ENCODE measurements around the gene LSM14A. TPM values are rescaled to one million over a fixed set of nuclear protein-coding genes. Genes with fewer than 3 reads are reported as not detected.

LSM14A gene
- total and polyA plus RNA-seq, 2 of the 13 experiments (the other 11 are each of a cell fraction or from before 2014, with no cell fraction given) = 77.0 to 83.6 TPM

DNA sequence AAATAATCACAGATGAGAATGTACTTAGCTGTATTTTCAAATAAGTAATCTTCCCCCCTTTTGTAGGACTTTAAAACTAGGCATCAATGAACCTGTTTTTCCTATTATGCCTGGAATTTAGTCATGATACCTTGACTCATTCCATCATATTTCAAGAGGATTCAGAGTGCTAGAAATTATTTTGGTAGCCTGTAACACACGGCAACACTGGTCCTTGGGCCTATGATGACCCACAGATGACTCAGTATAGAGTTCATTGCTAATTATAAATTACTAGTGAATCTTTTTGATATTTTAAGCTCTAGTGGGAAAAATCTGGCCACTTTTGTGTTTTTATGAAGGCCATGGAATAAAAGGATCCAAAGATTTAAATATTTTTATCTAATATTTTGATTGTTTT lies 56.0 kb downstream of the LSM14A start (continued):
- TF ChIP-seq EP300 (IDR thresholded peaks at IDR 0.05; ENCODE audit: low read depth in 2 of 2, low read length in 2 of 2) (no peak), EP300 (CRISPR knock-in tag; IDR thresholded peaks at IDR 0.05; ENCODE audit: borderline replicate concordance) (no peak), SMARCC2 (IDR thresholded peaks at IDR 0.05) (no peak), CEBPB (IDR thresholded peaks at IDR 0.05; ENCODE audit: borderline replicate concordance, low read depth, low read length) (no peak), ZNF619 (CRISPR knock-in tag; IDR thresholded peaks at IDR 0.05) (no peak), ZMYM4 (CRISPR knock-in tag; IDR thresholded peaks at IDR 0.05) (no peak), ZNF841 (CRISPR knock-in tag; IDR thresholded peaks at IDR 0.05; ENCODE audit: borderline replicate concordance) (no peak), AGO1 (IDR thresholded peaks at IDR 0.05; ENCODE audit: low read depth, low read length, poor library complexity, severe bottlenecking) (no peak)

DNA sequence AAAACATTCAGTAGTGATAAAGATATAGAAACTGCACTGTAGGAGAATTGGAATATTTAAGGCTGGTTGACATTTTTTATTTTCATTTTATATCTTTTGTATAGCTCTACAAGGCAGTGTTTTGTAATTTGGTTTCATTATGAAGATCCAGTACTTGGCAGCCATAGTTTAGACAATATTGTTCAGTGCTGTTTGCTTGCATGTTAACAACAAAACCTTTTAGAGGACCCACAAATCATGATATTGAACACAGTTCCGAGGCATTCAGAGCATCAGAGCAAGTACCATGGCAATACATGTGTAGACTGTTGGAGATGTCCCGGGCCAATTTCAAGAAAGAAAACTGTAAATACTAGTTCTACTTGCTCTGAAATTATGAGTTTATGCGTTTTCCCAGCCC lies 56.5 kb downstream of the LSM14A start:
- FAIRE-seq (no peak), ATAC-seq (no peak), DNase-seq (ENCODE audit: low spot score) (no peak)
- Histone ChIP-seq H4K20me1 (ENCODE audit: insufficient read depth, low read length) (no peaks in the 10 kb centered on the region), H3K9me3 (ENCODE audit: low read length) (no peaks in the 10 kb centered on the region), H3K27ac (ENCODE audit: extremely low read length, insufficient read depth, low read length) (no peak overlapping the region), H2AFZ (ENCODE audit: low read length) (no peak overlapping the region), H3K9ac (ENCODE audit: insufficient read depth, low read depth, low read length) (no peak overlapping the region), H3K4me3 (replicated peaks in 1 of 3; ENCODE audit: insufficient read depth in 1 of 3, low read depth in 2 of 3, low read length in 3 of 3) (no peak overlapping the region), H3K27me3 (ENCODE audit: control insufficient read depth in 1 of 2, insufficient read depth in 2 of 2, low read length in 2 of 2) (no peaks in the 10 kb centered on the region), H3K4me1 (ENCODE audit: insufficient read depth, low read length) (peaks cover 22% of the 10 kb centered on the region), H3K36me3 (replicated peaks in 1 of 2; ENCODE audit: control insufficient read depth in 1 of 2, insufficient read depth in 2 of 2, low read length in 2 of 2) (peaks cover 18 to 50% of the 10 kb centered on the region in 2 experiments), H3K79me2 (ENCODE audit: insufficient read depth, low read length) (no peaks in the 10 kb centered on the region), H3K4me2 (ENCODE audit: low read depth, low read length) (no peak overlapping the region)
- 98% methylated on average over 3 of the region's 3 CpGs for WGBS (ENCODE audit: low lambda C conversion rate)
- TF ChIP-seq, protein P1, sequence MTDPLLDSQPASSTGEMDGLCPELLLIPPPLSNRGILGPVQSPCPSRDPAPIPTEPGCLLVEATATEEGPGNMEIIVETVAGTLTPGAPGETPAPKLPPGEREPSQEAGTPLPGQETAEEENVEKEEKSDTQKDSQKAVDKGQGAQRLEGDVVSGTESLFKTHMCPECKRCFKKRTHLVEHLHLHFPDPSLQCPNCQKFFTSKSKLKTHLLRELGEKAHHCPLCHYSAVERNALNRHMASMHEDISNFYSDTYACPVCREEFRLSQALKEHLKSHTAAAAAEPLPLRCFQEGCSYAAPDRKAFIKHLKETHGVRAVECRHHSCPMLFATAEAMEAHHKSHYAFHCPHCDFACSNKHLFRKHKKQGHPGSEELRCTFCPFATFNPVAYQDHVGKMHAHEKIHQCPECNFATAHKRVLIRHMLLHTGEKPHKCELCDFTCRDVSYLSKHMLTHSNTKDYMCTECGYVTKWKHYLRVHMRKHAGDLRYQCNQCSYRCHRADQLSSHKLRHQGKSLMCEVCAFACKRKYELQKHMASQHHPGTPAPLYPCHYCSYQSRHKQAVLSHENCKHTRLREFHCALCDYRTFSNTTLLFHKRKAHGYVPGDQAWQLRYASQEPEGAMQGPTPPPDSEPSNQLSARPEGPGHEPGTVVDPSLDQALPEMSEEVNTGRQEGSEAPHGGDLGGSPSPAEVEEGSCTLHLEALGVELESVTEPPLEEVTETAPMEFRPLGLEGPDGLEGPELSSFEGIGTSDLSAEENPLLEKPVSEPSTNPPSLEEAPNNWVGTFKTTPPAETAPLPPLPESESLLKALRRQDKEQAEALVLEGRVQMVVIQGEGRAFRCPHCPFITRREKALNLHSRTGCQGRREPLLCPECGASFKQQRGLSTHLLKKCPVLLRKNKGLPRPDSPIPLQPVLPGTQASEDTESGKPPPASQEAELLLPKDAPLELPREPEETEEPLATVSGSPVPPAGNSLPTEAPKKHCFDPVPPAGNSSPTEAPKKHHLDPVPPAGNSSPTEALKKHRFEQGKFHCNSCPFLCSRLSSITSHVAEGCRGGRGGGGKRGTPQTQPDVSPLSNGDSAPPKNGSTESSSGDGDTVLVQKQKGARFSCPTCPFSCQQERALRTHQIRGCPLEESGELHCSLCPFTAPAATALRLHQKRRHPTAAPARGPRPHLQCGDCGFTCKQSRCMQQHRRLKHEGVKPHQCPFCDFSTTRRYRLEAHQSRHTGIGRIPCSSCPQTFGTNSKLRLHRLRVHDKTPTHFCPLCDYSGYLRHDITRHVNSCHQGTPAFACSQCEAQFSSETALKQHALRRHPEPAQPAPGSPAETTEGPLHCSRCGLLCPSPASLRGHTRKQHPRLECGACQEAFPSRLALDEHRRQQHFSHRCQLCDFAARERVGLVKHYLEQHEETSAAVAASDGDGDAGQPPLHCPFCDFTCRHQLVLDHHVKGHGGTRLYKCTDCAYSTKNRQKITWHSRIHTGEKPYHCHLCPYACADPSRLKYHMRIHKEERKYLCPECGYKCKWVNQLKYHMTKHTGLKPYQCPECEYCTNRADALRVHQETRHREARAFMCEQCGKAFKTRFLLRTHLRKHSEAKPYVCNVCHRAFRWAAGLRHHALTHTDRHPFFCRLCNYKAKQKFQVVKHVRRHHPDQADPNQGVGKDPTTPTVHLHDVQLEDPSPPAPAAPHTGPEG (CRISPR knock-in tag; IDR thresholded peaks at IDR 0.05) = no peak
- TF ChIP-seq KLF6 (CRISPR knock-in tag; IDR thresholded peaks at IDR 0.05) (no peak), ESRRA (CRISPR knock-in tag; IDR thresholded peaks at IDR 0.05; ENCODE audit: low read depth) (no peak), ZNF180 (CRISPR knock-in tag; IDR thresholded peaks at IDR 0.05; ENCODE audit: borderline replicate concordance, low read depth) (no peak), THAP11 (CRISPR knock-in tag; IDR thresholded peaks at IDR 0.05) (no peak), GATAD2A (CRISPR knock-in tag; IDR thresholded peaks at IDR 0.05) (no peak), REPIN1 (CRISPR knock-in tag; IDR thresholded peaks at IDR 0.05; ENCODE audit: borderline replicate concordance, low read depth) (no peak), ZNF10 (CRISPR knock-in tag; IDR thresholded peaks at IDR 0.05; ENCODE audit: borderline replicate concordance, low read depth) (no peak), TMF1 (CRISPR knock-in tag; IDR thresholded peaks at IDR 0.05; ENCODE audit: low read depth) (no peak)
- TF ChIP-seq, protein P2, sequence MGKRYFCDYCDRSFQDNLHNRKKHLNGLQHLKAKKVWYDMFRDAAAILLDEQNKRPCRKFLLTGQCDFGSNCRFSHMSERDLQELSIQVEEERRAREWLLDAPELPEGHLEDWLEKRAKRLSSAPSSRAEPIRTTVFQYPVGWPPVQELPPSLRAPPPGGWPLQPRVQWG (CRISPR knock-in tag; IDR thresholded peaks at IDR 0.05; ENCODE audit: borderline replicate concordance, low read depth) = no peak
- ChIA-PET POLR2A (no interaction called here), CTCF (ENCODE audit: low intra/inter-chr PET ratio, low total read pairs) (no interaction called here)
- no TSS peak for BruUV-seq (replicated peaks)
- in situ Hi-C loops (cut with HindIII; ENCODE audit: extremely low pct_ligation_motif_present, low pct_unique_long_range_greater_than_20kb) (no loop called here), intact Hi-C loops (cut with micrococcal nuclease; ENCODE audit: unreplicated experiment) (no loop called here)
